HG03439 (cell line): ENCODE data around the gene SHISA7.

Source experiments
- ATAC-seq: cut with Tn5 transposase; IDR thresholded peaks from one replicate; pipeline ENCODE4 v1.9.1; 2021; ENCODE audit warnings: mild to moderate bottlenecking, moderate library complexity; ENCODE audit not compliant: unreplicated experiment

Gene SHISA7

DNA sequence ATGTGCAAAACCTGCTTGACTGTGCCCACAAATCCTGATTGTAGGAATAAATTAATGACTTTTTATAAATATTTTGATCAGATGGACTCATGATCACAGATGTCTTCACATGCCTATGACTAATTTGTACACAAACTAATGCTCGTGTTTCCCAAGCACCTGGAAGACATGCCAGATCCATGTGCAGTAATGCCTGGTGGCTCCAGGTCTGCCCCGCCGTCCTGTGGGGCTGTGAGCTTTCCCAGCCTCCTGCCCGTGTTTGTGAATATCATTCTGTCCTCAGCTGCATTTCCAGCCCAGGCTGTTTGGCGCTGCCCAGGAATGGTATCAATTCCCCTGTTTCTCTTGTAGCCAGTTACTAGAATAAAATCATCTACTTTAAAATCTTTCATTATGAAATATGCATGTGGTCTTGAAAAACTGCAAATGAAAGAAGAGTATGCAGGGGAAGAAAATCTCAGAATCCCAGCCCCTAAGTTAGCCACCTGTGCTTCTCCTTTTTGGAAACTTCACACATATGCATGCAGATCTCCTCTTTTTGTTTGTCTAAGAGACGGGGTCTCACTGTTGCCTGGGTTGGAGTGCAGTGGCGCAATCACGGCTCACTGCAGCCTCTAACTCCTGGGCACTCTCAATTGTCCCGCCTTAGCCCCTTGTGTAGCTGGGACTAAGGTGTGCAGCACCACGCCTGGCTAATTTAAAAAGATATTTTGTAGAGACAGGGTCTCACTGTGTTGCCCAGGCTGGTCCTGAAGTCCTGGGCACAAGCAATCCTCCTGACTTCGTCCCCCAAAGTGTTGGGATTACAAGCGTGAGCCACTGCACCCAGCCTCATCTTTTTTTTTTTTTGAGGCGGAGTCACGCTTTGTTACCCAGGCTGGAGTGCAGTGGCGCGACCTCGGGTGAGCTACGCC lies 51.1 kb downstream of the SHISA7 start:
- ATAC-seq: no peak

DNA sequence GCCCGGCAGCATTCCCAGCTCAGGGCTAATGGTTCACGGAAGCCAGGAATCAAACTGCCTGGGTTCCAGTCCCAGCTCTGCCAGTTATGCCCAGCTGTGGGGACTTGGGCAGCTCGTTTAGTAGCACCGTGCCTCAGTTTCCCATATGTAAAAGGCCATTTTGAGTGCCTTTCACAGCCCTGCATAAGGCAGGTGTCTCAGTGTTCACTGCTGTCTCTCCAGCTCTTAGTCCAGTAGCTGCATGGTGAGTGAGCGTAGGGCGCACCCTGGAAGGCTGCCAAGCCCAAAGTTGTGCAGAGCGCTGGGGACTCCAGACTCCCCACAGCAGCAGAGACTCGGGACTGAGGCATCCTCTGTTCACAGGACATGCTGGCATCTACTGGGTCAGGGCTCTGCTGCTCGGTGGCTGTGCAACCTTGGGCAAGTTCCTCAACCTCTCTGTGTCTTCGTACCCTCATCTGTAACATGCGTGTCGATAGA lies 51.9 kb downstream of the SHISA7 start:
- ATAC-seq: no peak

GRCh38 chr19:55390461-55390880 lies 52.6 kb downstream of the SHISA7 start:
- ATAC-seq: no peak

GRCh38 chr19:55389386-55390317 lies 53.4 kb downstream of the SHISA7 start:
- ATAC-seq: no peak

GRCh38 chr19:55387736-55388497 lies 55.2 kb downstream of the SHISA7 start:
- no peak for ATAC-seq

DNA sequence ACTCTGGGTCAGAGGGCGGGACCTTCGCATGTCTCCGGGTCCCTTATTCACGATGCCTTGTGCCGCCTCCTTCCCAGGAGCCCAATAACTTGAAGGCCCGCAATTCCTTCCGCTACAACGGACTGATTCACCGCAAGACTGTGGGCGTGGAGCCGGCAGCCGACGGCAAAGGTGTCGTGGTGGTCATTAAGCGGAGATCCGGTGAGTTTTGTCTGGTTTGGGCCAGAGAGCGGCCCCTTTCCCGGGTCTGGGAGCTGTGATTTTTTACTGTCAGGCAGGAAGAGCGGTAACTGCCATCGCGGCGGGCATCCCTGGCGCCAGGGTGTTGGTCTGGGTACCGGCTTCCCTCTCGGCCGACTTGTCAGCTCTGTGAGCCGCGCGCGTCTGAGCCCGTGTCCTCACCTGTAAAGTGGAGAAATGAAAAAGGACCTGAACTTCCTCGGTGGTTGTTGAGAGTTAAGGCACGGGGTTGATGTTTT lies 56.6 kb downstream of the SHISA7 start:
- no peak for ATAC-seq

GRCh38 chr19:55385724-55386492 lies 57.2 kb downstream of the SHISA7 start, which contains the start of gene RPL28:
RPL28 (plus strand) TSS chr19:55385932; CDS start chr19:55386358, 426 bp downstream.
- peak; percentile 72 for ATAC-seq

DNA sequence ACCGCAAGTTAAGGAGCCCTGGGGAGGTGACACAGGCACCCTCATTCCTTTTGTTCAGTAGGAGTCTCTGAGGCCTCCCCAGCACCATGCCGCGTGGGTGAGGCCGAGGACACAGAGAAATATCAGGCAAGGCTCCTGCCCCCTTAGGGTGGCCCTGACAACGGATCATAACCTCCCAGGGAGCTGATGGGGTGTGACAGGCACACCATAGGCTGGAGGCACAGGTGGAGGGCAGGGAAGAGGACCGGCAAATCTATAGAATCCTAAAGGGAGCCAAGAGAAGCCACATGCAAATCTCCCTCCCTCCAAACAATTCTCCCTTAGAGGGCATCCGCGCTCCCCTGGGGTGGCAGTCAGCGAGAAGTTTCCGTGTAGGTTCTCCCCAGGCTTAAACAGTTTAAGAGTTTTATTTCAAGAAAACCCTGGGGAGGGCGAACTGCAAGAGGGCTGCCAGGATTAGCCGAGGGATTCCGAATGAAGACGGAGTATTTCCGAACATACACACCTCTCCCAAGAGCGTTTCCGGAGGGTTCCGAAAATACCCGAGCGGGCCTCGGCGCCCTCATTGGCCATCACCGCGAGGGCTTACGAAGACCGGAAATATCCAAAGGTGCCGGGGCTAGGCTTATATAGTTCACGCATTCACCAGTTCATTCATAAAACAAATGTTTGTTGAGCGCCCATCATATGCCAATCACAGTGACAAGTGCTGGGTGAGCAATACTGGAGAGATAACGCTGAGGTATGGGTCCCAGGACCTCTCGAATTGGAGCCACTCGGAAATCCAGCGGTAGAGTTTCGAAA lies 58.0 kb downstream of the SHISA7 start:
- peak; percentile 55 for ATAC-seq

GRCh38 chr19:55384131-55384919 lies 58.8 kb downstream of the SHISA7 start, which contains the start of gene TMEM238:
TMEM238 (minus strand) TSS chr19:55384292; CDS start chr19:55384259, 33 bp downstream.
- no peak for ATAC-seq

GRCh38 chr19:55383279-55384130 lies 59.6 kb downstream of the SHISA7 start:
- ATAC-seq: no peak

GRCh38 chr19:55382522-55383054 lies 60.5 kb downstream of the SHISA7 start:
- ATAC-seq: no peak

DNA sequence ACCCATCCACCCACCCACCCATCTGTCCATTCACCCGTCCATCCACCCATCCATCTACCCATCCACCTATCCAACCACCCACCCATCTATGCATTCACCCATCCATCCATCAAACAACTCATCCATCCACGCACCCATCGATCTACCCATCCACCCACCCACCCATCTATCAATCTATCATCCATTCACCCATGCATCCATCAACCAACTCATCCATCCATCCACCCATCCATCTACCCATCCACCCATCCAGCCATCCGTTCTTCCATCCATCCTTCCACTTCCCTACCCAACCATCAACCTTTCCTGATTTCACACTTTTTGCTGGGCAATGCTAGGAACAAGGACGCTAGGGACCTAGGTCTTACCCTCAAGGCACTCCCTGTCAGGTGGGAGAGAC lies 61.1 kb downstream of the SHISA7 start:
- ATAC-seq: no peak

DNA sequence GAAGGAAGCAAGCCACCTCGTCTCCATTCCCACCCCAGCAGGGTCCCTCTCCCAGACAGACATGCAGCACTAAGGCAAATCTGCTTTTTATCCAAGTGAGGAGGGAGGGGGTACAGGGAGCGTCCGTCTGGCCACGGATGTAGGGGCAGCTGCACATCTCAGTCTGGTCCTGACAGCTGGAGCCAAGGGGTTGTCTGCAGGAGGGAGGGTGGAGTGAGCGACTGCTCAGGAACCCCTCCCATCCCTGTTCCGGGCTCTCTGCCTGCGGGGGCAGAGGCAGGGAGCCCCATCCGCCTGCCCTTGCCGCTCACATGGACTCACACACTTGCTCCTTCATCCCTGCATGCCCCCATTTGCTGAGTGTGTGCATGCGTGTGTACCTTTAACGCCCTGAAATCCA lies 63.9 kb downstream of the SHISA7 start:
- ATAC-seq: no peak
